ENCODE measurements around the gene RGL2. TPM values are rescaled to one million over a fixed set of nuclear protein-coding genes. Genes with fewer than 3 reads are reported as not detected.
A peak's percentile ranks its signal among the peaks of the same experiment; 100 is the strongest.
"Not testable (repeated sequence)": the region's sequence is repeated elsewhere in the genome, so short reads cannot be mapped to it uniquely, and the experiment has no call there.

RGL2 gene
- total RNA-seq, 1 experiment from 2014 or later, result 84.4 TPM

DNA sequence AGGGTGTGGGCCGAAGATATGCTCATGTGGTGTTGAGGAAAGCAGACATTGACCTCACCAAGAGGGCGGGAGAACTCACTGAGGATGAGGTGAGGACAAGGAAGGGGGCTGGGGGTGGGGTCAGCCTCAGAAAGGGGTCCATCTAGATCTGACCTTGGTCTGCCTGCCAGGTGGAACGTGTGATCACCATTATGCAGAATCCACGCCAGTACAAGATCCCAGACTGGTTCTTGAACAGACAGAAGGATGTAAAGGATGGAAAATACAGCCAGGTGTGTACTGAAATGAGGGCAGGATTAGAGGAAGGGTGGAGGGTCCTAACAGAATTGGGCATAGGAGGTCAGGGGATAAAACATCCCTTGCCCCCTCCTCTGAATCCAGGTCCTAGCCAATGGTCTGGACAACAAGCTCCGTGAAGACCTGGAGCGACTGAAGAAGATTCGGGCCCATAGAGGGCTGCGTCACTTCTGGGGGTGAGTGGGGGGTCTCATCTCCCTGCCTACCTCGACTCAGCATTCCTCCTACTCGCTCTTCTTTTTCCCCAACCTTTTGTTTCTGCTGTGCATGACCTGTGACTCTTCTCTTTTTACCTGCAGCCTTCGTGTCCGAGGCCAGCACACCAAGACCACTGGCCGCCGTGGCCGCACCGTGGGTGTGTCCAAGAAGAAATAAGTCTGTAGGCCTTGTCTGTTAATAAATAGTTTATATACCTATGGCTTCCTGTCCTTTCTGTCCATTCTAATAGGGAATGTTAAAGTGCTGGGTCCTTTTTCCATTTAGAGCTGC lies 22.8 kb downstream of the RGL2 start:
- peak overlapping the region; percentile 100 for H3K27ac ChIP-seq (ENCODE audit: low read length)
- in situ Hi-C loops (cut with HindIII; ENCODE audit: low pct_unique_long_range_greater_than_20kb, low sequenced_read_pairs); H3K9me3 ChIP-seq (ENCODE audit: control insufficient read depth, insufficient read depth, low read depth, low read length); intact Hi-C loops (cut with micrococcal nuclease; ENCODE audit: unreplicated experiment); H3K27me3 ChIP-seq (ENCODE audit: control insufficient read depth, insufficient read depth, low read length); BruUV-seq (replicated peaks); ATAC-seq; CTCF ChIA-PET; DNase-seq (ENCODE audit: low read depth, low spot score): not testable (repeated sequence)
- TF ChIP-seq POLR2AphosphoS5 (IDR thresholded peaks at IDR 0.05; ENCODE audit: low read depth, low read length), result peak; percentile 41
- POLR2A ChIA-PET, result interaction anchor here (0.9 to 1.6 kb wide), 2 partner anchors 16 to 37 kb away, joined by 4 to 5 read pairs; no protein-coding TSS in a partner anchor
- peaks cover 54% of the 10 kb centered on the region for H3K4me1 ChIP-seq (ENCODE audit: control insufficient read depth, insufficient read depth, low read length)
- peak overlapping the region; percentile 97 for H3K4me3 ChIP-seq (ENCODE audit: low read depth in 2 of 2, low read length in 2 of 2)
- peaks cover 27% of the 10 kb centered on the region for H3K36me3 ChIP-seq (ENCODE audit: control insufficient read depth, insufficient read depth, low read length)

DNA sequence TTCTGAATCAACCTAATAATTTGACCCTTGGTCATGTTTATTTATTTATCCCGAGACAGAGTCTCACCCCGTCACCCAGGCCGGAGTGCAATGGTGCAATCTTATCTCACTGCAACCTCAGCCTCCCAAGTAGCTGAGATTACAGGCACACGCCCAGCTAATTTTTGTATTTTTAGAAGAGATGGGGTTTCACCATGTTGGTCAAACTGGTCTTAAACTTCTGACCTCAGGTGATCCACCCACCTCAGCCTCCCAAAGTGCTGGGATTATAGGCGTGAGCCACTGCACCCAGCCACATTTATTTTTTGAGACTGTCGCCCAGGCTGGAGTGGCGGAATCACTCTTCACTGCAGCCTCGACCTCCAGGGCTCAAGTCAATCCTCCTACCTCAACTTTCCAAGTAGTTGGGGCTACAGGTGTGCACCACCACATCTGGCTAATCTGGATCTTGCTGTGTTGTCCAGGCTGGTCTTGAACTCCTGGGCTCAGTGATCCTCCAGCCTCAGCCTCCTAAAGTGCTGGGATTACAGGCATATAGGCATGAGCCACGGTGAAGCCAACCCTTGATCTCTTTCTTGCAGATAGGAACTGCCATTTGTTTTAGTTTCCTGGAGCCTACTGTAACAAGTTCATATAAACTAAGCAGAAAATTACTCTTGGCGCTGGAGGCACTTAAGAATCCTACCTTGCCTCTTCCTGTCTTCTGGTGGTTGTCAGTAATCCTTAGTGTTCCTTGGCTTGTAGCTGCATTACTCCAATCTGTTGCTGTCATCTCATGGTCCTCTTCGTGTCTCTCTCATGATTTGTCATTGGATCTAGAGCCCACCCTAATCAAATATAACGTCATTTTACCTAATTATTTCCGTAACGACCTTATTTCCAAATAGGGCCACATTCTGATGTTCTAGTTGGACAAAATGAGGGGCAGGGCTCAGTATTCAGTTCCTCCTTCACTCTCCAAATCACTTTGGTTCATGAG lies 24.5 kb downstream of the RGL2 start:
- peak overlapping the region; percentile 100 for H3K27ac ChIP-seq (ENCODE audit: low read length)
- no peaks in the 10 kb centered on the region for H3K9me3 ChIP-seq (ENCODE audit: control insufficient read depth, insufficient read depth, low read depth, low read length)
- H3K4me1 ChIP-seq (ENCODE audit: control insufficient read depth, insufficient read depth, low read length), result peaks cover 47% of the 10 kb centered on the region
- no TSS peak for BruUV-seq (replicated peaks)
- in situ Hi-C loops (cut with HindIII; ENCODE audit: low pct_unique_long_range_greater_than_20kb, low sequenced_read_pairs) (no loop called here), intact Hi-C loops (cut with micrococcal nuclease; ENCODE audit: unreplicated experiment) (no loop called here)
- no peaks in the 10 kb centered on the region for H3K27me3 ChIP-seq (ENCODE audit: control insufficient read depth, insufficient read depth, low read length)
- ATAC-seq, result no peak
- H3K36me3 ChIP-seq (ENCODE audit: control insufficient read depth, insufficient read depth, low read length), result peaks cover 30% of the 10 kb centered on the region
- H3K4me3 ChIP-seq (ENCODE audit: low read depth in 2 of 2, low read length in 2 of 2), result peak overlapping the region; percentile 97
- DNase-seq (ENCODE audit: low read depth, low spot score), result no peak
- POLR2A ChIA-PET, result no interaction called here
- TF ChIP-seq POLR2AphosphoS5 (IDR thresholded peaks at IDR 0.05; ENCODE audit: low read depth, low read length) (peak; percentile 8; the same call in 1 of the 2 replicates), TCF7L2 (IDR thresholded peaks at IDR 0.05; ENCODE audit: low read depth, low read length) (no peak)
- CTCF ChIA-PET, result no interaction called here

DNA sequence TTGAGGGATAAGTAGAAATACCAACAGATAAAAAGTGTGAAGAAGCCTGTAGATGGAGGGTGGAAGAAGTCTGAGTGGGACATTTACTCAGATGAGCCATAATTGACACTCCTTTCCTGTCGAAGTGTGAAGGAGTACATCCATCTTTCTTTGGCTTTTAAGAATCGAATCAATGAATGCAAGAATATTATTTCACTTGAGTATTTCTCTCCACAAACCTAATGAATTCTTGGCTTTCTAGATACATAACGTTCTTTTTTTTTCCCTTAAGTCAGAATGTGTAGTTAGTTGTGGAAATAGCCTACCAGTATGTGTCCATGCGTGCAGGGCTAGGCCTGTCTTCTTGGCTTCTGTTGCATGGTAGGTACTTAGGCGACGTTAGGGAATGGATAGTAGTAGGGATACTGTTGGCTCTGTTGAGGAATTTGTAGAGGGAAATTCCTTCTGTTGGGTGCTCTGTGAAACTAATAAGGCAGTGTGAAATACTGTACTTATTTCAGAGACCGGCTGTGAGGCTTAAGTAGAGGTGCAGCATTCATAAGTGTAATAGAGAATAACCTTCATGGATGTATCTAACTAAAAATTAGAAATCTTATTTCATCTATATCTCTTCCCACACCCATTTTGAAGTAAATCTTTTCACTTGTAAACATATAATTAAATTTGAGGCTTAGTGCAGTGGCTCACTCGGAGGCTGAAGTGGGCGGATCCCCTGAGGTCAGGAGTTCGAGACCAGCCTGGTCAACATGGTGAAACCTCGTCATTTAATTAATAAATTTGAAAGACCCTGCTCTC lies 25.4 kb downstream of the RGL2 start:
- DNase-seq (ENCODE audit: low read depth, low spot score) (no peak), ATAC-seq (no peak)
- Histone ChIP-seq H3K36me3 (ENCODE audit: control insufficient read depth, insufficient read depth, low read length) (peaks cover 30% of the 10 kb centered on the region), H3K27me3 (ENCODE audit: control insufficient read depth, insufficient read depth, low read length) (no peaks in the 10 kb centered on the region), H3K27ac (ENCODE audit: low read length) (peak overlapping the region; percentile 100), H3K4me3 (ENCODE audit: low read depth in 2 of 2, low read length in 2 of 2) (peak overlapping the region; percentile 97), H3K4me1 (ENCODE audit: control insufficient read depth, insufficient read depth, low read length) (peaks cover 38% of the 10 kb centered on the region), H3K9me3 (ENCODE audit: control insufficient read depth, insufficient read depth, low read depth, low read length) (no peaks in the 10 kb centered on the region)
- BruUV-seq (replicated peaks), result no TSS peak
- intact Hi-C loops (cut with micrococcal nuclease; ENCODE audit: unreplicated experiment) (no loop called here), in situ Hi-C loops (cut with HindIII; ENCODE audit: low pct_unique_long_range_greater_than_20kb, low sequenced_read_pairs) (no loop called here)
- POLR2A ChIA-PET, result no interaction called here
- peak; percentile 13 for TF ChIP-seq POLR2AphosphoS5 (IDR thresholded peaks at IDR 0.05; ENCODE audit: low read depth, low read length)
- TF ChIP-seq, protein P1, sequence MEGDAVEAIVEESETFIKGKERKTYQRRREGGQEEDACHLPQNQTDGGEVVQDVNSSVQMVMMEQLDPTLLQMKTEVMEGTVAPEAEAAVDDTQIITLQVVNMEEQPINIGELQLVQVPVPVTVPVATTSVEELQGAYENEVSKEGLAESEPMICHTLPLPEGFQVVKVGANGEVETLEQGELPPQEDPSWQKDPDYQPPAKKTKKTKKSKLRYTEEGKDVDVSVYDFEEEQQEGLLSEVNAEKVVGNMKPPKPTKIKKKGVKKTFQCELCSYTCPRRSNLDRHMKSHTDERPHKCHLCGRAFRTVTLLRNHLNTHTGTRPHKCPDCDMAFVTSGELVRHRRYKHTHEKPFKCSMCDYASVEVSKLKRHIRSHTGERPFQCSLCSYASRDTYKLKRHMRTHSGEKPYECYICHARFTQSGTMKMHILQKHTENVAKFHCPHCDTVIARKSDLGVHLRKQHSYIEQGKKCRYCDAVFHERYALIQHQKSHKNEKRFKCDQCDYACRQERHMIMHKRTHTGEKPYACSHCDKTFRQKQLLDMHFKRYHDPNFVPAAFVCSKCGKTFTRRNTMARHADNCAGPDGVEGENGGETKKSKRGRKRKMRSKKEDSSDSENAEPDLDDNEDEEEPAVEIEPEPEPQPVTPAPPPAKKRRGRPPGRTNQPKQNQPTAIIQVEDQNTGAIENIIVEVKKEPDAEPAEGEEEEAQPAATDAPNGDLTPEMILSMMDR (IDR thresholded peaks at IDR 0.05), result no peak
- CTCF ChIA-PET, result no interaction called here
